Activated CD8-positive, alpha-beta memory T cell treated with anti-CD3 and anti-CD28 coated beads, Interleukin-2, amount 50 U/mL, for 24 hours (primary cell): ENCODE measurements around the gene CRCP.
"Not testable (repeated sequence)": the region's sequence is repeated elsewhere in the genome, so short reads cannot be mapped to it uniquely, and the experiment has no call there.

Experiments
- DNase-seq: peaks from one replicate; pipeline ENCODE4 v3.0.0-alpha.2; 2020; ENCODE audit errors: extremely low read depth

The CRCP gene

GRCh38 chr7:66153691-66154090, 39.0 kb downstream of the CRCP start:
- no peak for DNase-seq

- DNase-seq: not testable (repeated sequence)
These were observed 41.4 kb downstream of the CRCP start for GRCh38 chr7:66156035-66156434.

- DNase-seq: no peak
These were observed 42.4 kb downstream of the CRCP start for GRCh38 chr7:66157060-66157459.

- no peak for DNase-seq
These were observed 48.0 kb downstream of the CRCP start for GRCh38 chr7:66162622-66163021.

GRCh38 chr7:66163186-66163610, 48.6 kb downstream of the CRCP start:
- no peak for DNase-seq

GRCh38 chr7:66164356-66164755, 49.7 kb downstream of the CRCP start:
- no peak for DNase-seq

- no peak for DNase-seq
These were observed 53.2 kb downstream of the CRCP start for GRCh38 chr7:66167773-66168387.

- no peak for DNase-seq
These were observed 55.0 kb downstream of the CRCP start for GRCh38 chr7:66169616-66170015.

- no peak for DNase-seq
These were observed 55.9 kb downstream of the CRCP start for GRCh38 chr7:66170309-66171231.

- not testable (repeated sequence) for DNase-seq
These were observed 58.1 kb downstream of the CRCP start for GRCh38 chr7:66172536-66173401.

- DNase-seq: no peak
These were observed 59.2 kb downstream of the CRCP start for GRCh38 chr7:66173856-66174255.

- DNase-seq: not testable (repeated sequence)
These were observed 60.4 kb downstream of the CRCP start for GRCh38 chr7:66175006-66175405.

GRCh38 chr7:66176914-66177313, 62.3 kb downstream of the CRCP start:
- no peak for DNase-seq

- no peak for DNase-seq
These were observed 63.6 kb downstream of the CRCP start for GRCh38 chr7:66178258-66178657.

- no peak for DNase-seq
These were observed 66.7 kb downstream of the CRCP start for GRCh38 chr7:66181329-66181728.

GRCh38 chr7:66181845-66182244, 67.2 kb downstream of the CRCP start:
- DNase-seq: no peak

- DNase-seq: no peak
These were observed 68.3 kb downstream of the CRCP start for GRCh38 chr7:66182920-66183319.

- no peak for DNase-seq
These were observed 69.1 kb downstream of the CRCP start for GRCh38 chr7:66183700-66184099.

GRCh38 chr7:66185680-66186187, 71.1 kb downstream of the CRCP start:
- no peak for DNase-seq

GRCh38 chr7:66186991-66187390, 72.3 kb downstream of the CRCP start:
- DNase-seq: no peak

- no peak for DNase-seq
These were observed 73.3 kb downstream of the CRCP start for GRCh38 chr7:66187905-66188304.

GRCh38 chr7:66188645-66189044, 74.0 kb downstream of the CRCP start:
- DNase-seq: no peak
